ENCODE results near the gene PGAP2.
"Not testable (repeated sequence)": the region's sequence is repeated elsewhere in the genome, so short reads cannot be mapped to it uniquely, and the experiment has no call there.

DNA sequence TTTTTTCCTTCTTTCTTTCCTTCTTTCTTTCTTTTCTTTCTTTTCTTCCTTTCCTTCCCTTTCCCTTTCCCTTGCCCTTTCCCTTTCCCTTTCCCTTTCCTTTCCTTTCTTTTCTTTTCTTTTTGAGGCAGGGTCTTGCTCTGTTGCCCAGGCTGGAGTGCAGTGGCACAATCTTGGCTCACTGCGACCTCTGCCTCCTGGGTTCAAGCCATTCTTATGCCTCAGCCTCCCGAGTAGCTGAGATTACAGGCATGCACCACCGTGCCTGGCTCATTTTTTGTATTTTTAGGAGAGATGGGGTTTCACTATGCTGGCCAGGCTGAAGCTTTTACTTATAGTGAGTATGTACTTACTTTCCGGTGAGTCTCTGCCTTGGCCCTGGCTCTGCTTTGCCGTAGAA is 6.5 kb downstream of the PGAP2 start:
- TF ChIP-seq SIN3A (IDR thresholded peaks at IDR 0.05; ENCODE audit: low read depth); POLR2A (IDR thresholded peaks at IDR 0.05; ENCODE audit: borderline replicate concordance, extremely low read depth, insufficient read depth, insufficient read length); EZH2 (IDR thresholded peaks at IDR 0.05); CBX3 (IDR thresholded peaks at IDR 0.05; ENCODE audit: low read depth); EGR1 (IDR thresholded peaks at IDR 0.05; ENCODE audit: low read depth); RAD21 (IDR thresholded peaks at IDR 0.05; ENCODE audit: low read depth); TCF7L2 (IDR thresholded peaks at IDR 0.05; ENCODE audit: borderline replicate concordance, extremely low read depth, insufficient read depth, insufficient read length): not testable (repeated sequence)
- TF ChIP-seq, protein P1, sequence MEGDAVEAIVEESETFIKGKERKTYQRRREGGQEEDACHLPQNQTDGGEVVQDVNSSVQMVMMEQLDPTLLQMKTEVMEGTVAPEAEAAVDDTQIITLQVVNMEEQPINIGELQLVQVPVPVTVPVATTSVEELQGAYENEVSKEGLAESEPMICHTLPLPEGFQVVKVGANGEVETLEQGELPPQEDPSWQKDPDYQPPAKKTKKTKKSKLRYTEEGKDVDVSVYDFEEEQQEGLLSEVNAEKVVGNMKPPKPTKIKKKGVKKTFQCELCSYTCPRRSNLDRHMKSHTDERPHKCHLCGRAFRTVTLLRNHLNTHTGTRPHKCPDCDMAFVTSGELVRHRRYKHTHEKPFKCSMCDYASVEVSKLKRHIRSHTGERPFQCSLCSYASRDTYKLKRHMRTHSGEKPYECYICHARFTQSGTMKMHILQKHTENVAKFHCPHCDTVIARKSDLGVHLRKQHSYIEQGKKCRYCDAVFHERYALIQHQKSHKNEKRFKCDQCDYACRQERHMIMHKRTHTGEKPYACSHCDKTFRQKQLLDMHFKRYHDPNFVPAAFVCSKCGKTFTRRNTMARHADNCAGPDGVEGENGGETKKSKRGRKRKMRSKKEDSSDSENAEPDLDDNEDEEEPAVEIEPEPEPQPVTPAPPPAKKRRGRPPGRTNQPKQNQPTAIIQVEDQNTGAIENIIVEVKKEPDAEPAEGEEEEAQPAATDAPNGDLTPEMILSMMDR (IDR thresholded peaks at IDR 0.05 in 2 of 3, conservative IDR thresholded peaks at IDR 0.05 in 1 of 3; ENCODE audit: borderline replicate concordance in 1 of 3, insufficient read depth in 1 of 3, low read depth in 2 of 3, low read length in 2 of 3): not testable (repeated sequence)
- TF ChIP-seq, protein P2, sequence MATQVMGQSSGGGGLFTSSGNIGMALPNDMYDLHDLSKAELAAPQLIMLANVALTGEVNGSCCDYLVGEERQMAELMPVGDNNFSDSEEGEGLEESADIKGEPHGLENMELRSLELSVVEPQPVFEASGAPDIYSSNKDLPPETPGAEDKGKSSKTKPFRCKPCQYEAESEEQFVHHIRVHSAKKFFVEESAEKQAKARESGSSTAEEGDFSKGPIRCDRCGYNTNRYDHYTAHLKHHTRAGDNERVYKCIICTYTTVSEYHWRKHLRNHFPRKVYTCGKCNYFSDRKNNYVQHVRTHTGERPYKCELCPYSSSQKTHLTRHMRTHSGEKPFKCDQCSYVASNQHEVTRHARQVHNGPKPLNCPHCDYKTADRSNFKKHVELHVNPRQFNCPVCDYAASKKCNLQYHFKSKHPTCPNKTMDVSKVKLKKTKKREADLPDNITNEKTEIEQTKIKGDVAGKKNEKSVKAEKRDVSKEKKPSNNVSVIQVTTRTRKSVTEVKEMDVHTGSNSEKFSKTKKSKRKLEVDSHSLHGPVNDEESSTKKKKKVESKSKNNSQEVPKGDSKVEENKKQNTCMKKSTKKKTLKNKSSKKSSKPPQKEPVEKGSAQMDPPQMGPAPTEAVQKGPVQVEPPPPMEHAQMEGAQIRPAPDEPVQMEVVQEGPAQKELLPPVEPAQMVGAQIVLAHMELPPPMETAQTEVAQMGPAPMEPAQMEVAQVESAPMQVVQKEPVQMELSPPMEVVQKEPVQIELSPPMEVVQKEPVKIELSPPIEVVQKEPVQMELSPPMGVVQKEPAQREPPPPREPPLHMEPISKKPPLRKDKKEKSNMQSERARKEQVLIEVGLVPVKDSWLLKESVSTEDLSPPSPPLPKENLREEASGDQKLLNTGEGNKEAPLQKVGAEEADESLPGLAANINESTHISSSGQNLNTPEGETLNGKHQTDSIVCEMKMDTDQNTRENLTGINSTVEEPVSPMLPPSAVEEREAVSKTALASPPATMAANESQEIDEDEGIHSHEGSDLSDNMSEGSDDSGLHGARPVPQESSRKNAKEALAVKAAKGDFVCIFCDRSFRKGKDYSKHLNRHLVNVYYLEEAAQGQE (IDR thresholded peaks at IDR 0.05; ENCODE audit: low read depth): not testable (repeated sequence)
- TF ChIP-seq, protein P3, sequence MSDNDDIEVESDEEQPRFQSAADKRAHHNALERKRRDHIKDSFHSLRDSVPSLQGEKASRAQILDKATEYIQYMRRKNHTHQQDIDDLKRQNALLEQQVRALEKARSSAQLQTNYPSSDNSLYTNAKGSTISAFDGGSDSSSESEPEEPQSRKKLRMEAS (IDR thresholded peaks at IDR 0.05): not testable (repeated sequence)
- TF ChIP-seq, protein P4, sequence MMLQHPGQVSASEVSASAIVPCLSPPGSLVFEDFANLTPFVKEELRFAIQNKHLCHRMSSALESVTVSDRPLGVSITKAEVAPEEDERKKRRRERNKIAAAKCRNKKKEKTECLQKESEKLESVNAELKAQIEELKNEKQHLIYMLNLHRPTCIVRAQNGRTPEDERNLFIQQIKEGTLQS (IDR thresholded peaks at IDR 0.05): not testable (repeated sequence)

Data from HCT116 (cell line).